GM15510 (cell line): Measurements from ENCODE around the gene SGCA.

Experiments used
- POLR2A ChIP-seq: IDR thresholded peaks from 3 replicates; pipeline ENCODE4 v1.6.1; 2011; ENCODE audit warnings: borderline replicate concordance; ENCODE audit not compliant: insufficient read length; ENCODE audit errors: extremely low read depth

Gene SGCA

GRCh38 chr17:50192618-50193291 lies 26.9 kb downstream of the SGCA start:
- TF ChIP-seq POLR2A: no peak

- TF ChIP-seq POLR2A: no peak
These were observed 28.5 kb downstream of the SGCA start for GRCh38 chr17:50194140-50194933.

GRCh38 chr17:50194934-50195865 lies 29.4 kb downstream of the SGCA start:
- no peak for TF ChIP-seq POLR2A

GRCh38 chr17:50196036-50196435 lies 30.2 kb downstream of the SGCA start:
- no peak for TF ChIP-seq POLR2A

GRCh38 chr17:50196826-50197225 lies 31.0 kb downstream of the SGCA start:
- no peak for TF ChIP-seq POLR2A

GRCh38 chr17:50198026-50198669 lies 32.3 kb downstream of the SGCA start:
- TF ChIP-seq POLR2A: no peak

- no peak for TF ChIP-seq POLR2A
These were observed 33.5 kb downstream of the SGCA start for GRCh38 chr17:50199211-50199802.

- no peak for TF ChIP-seq POLR2A
These were observed 34.1 kb downstream of the SGCA start for GRCh38 chr17:50199803-50200456.

GRCh38 chr17:50200457-50201275 lies 34.9 kb downstream of the SGCA start:
- no peak for TF ChIP-seq POLR2A

GRCh38 chr17:50201276-50201854 lies 35.6 kb downstream of the SGCA start, which contains the start of gene COL1A1:
COL1A1 (minus strand) TSS chr17:50201631; CDS start chr17:50201513, 118 bp downstream.
- no peak for TF ChIP-seq POLR2A

- no peak for TF ChIP-seq POLR2A
These were observed 37.3 kb downstream of the SGCA start for GRCh38 chr17:50203086-50203485.

GRCh38 chr17:50203604-50204345 lies 38.0 kb downstream of the SGCA start:
- TF ChIP-seq POLR2A: no peak
